ENCODE measurements around the gene EPHA8. TPM values are rescaled to one million over a fixed set of nuclear protein-coding genes. Genes with fewer than 3 reads are reported as not detected.
A peak's percentile ranks its signal among the peaks of the same experiment; 100 is the strongest.

Gene EPHA8
- total and polyA plus RNA-seq, 9 of the 15 experiments (the other 6 are each of a cell fraction or from before 2014, with no cell fraction given) = not detected

DNA sequence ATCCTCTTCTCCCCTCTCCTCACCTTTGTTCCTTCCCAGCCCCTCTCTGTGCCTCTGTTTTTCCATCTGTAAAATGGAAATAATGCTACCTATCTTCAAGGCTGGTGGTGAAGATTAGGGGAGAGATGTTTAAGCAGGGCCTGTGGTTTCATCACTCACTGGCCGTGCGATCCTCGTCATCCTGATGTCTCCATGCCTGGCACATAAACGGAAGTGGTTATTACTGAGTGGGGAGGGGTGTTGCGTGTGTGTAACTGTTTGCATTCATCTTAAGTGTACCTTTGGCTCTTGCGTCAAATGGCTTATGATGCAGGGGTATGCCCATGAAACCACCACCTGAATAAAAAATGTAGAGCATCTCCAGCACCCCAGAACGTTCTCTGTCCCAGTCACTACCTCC, 56.0 kb downstream of the EPHA8 start:
- in situ Hi-C loops (cut with MboI) = no loop called here
- intact Hi-C loops (cut with micrococcal nuclease) = no loop called here
- no peak for FAIRE-seq
- WGBS (ENCODE audit: insufficient coverage, low coverage, missing lambda C conversion rate) = 0% methylated on average over 7 of the region's 7 CpGs
- H3K9ac ChIP-seq (ENCODE audit: insufficient read depth in 1 of 2, low read depth in 2 of 2, low read length in 2 of 2) = no peak overlapping the region
- H3K9me1 ChIP-seq (ENCODE audit: control insufficient read depth, insufficient read depth, low read length) = no peaks in the 10 kb centered on the region
- no peak for DNase-seq (ENCODE audit: extremely low read depth in 1 of 4, low spot score in 3 of 4)
- H3K4me2 ChIP-seq (ENCODE audit: insufficient read depth, low read length) = no peak overlapping the region
- H3K4me3 ChIP-seq = no peak overlapping the region
- no peak overlapping the region for H3K27ac ChIP-seq (ENCODE audit: extremely low read depth, low read depth, low read length)
- H3K79me2 ChIP-seq (ENCODE audit: control insufficient read depth, insufficient read depth, low read length) = no peaks in the 10 kb centered on the region
- ATAC-seq = no peak
- H3K27me3 ChIP-seq (ENCODE audit: control insufficient read depth in 2 of 2, insufficient read depth in 2 of 2, low read length in 2 of 2) = peaks cover 27 to 71% of the 10 kb centered on the region in 2 experiments; a peak in 4 of 5 replicates
- CTCF ChIA-PET (ENCODE audit: low intra/inter-chr PET ratio) = interaction anchor here (0.6 kb wide), 2 partner anchors 336 to 1132 kb away, joined by 3 read pairs; no protein-coding TSS in a partner anchor
- BruUV-seq (replicated peaks) = no TSS peak
- H2AFZ ChIP-seq (ENCODE audit: low read depth, low read length) = no peak overlapping the region
- H4K20me1 ChIP-seq (replicated peaks; ENCODE audit: control insufficient read depth, insufficient read depth, low read length) = peaks cover 10% of the 10 kb centered on the region; the same call in 1 of the 2 replicates
- no peaks in the 10 kb centered on the region for H3K9me3 ChIP-seq (replicated peaks; ENCODE audit: control insufficient read depth, insufficient read depth, low read depth, low read length)
- H3K36me3 ChIP-seq (ENCODE audit: control insufficient read depth, insufficient read depth, low read length) = no peaks in the 10 kb centered on the region
- POLR2A ChIA-PET = interaction anchor here (1.1 kb wide), 1 partner anchor 59 kb away, joined by 3 read pairs; no protein-coding TSS in a partner anchor
- H3K4me1 ChIP-seq (replicated peaks in 1 of 2; ENCODE audit: control insufficient read depth in 2 of 2, insufficient read depth in 2 of 2, low read length in 2 of 2) = peaks cover 0 to 7% of the 10 kb centered on the region in 2 experiments; a peak in 1 of 5 replicates
- TF ChIP-seq CBX2 (IDR thresholded peaks at IDR 0.05; ENCODE audit: insufficient read depth, low read length, poor library complexity, severe bottlenecking) (no peak), MEF2D (tag; conservative IDR thresholded peaks at IDR 0.05; ENCODE audit: low read depth) (no peak), RBM17 (IDR thresholded peaks at IDR 0.05; ENCODE audit: borderline replicate concordance, low read depth, low read length) (no peak), RFX5 (IDR thresholded peaks at IDR 0.05; ENCODE audit: low read depth, low read length) (no peak), ILK (tag; IDR thresholded peaks at IDR 0.05; ENCODE audit: borderline replicate concordance, low read depth) (no peak), SETDB1 (IDR thresholded peaks at IDR 0.05; ENCODE audit: low read length) (no peak), TCF3 (CRISPR knock-in tag; IDR thresholded peaks at IDR 0.05) (no peak), RAD51 (IDR thresholded peaks at IDR 0.05; ENCODE audit: borderline replicate concordance, low read depth) (no peak), BCOR (IDR thresholded peaks at IDR 0.05) (0 out of 2 replicates have a peak, but pooled peaks have one; percentile 51), NR3C1 (CRISPR knock-in tag; IDR thresholded peaks at IDR 0.05) (no peak), SMARCA5 (IDR thresholded peaks at IDR 0.05) (0 out of 2 replicates have a peak, but pooled peaks have one; percentile 40), ZBTB9 (CRISPR knock-in tag; IDR thresholded peaks at IDR 0.05) (no peak), YBX1 (IDR thresholded peaks at IDR 0.05) (no peak), RBM25 (IDR thresholded peaks at IDR 0.05; ENCODE audit: low read depth, low read length, severe bottlenecking) (peak; percentile 26), TEAD4 (IDR thresholded peaks at IDR 0.05; ENCODE audit: low read length) (no peak), TEAD4 (CRISPR knock-in tag; IDR thresholded peaks at IDR 0.05; ENCODE audit: borderline replicate concordance) (no peak), MXI1 (IDR thresholded peaks at IDR 0.05; ENCODE audit: low read depth, low read length) (no peak), THAP12 (CRISPR knock-in tag; IDR thresholded peaks at IDR 0.05) (no peak), SMARCE1 (IDR thresholded peaks at IDR 0.05) (no peak), RUNX1 (IDR thresholded peaks at IDR 0.05; ENCODE audit: low read depth) (no peak), CC2D1A (IDR thresholded peaks at IDR 0.05) (no peak), HMGN3 (IDR thresholded peaks at IDR 0.05; ENCODE audit: borderline replicate concordance, extremely low read depth, insufficient read length, low read depth, low read length) (no peak)

Measured in K562 (cell line).